Testis (tissue), 2 donors: Measurements from ENCODE around the gene PCSK2.

Experiments used
- POLR2A ChIP-seq: fragments of 450-650 bp; IDR thresholded peaks from one replicate; pipeline ENCODE4 v1.6.1; 2017; ENCODE audit warnings: antibody characterized with exemption, mild to moderate bottlenecking, moderate library complexity
- TF ChIP-seq, protein P1 (sequence below), 3 experiments: fragments of 450-650 bp in 2 of 3; fragments of 200-600 bp in 1 of 3; sonication (generic) in 1 of 3; IDR thresholded peaks; one replicate each; pipeline ENCODE4 v1.5.1; 2016 to 2019; ENCODE audit warnings: antibody characterized with exemption in 3 of 3, mild to moderate bottlenecking in 2 of 3, moderate library complexity in 1 of 3

DNA sequence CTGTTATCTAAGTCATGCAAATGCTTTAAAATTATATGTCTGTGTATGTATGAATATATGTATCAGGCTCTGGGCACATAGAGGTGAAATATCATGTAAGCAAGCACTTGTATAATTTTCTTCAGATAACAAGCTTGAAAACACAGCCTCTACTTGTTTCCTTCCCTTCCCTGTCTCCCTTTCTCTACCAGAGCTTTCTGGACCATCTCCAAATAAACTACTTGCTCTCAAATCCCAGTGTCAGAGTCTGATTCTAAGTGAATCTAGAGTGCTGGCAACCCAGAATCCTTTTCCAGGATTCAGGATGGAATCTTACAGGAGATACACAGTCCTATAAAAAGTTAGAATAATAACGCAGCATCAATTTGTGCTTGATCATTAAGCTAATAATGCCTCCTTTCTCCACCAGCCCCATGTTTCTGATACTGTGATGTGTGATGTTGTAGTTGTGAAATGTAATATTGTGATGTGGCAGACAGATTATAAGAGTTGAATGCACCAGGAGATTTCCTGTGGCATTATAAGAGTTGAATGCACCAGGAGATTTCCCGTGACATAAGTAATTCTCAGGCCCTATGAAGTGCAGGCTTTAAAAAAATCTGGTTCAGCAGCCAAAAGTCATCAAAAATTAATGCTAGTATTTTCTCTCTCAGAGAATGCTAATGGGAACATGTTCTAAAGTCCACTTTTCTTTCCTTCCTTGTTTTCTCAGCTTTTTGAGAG lies 89.6 kb downstream of the PCSK2 start:
- no peak for TF ChIP-seq POLR2A
- TF ChIP-seq, protein P1, sequence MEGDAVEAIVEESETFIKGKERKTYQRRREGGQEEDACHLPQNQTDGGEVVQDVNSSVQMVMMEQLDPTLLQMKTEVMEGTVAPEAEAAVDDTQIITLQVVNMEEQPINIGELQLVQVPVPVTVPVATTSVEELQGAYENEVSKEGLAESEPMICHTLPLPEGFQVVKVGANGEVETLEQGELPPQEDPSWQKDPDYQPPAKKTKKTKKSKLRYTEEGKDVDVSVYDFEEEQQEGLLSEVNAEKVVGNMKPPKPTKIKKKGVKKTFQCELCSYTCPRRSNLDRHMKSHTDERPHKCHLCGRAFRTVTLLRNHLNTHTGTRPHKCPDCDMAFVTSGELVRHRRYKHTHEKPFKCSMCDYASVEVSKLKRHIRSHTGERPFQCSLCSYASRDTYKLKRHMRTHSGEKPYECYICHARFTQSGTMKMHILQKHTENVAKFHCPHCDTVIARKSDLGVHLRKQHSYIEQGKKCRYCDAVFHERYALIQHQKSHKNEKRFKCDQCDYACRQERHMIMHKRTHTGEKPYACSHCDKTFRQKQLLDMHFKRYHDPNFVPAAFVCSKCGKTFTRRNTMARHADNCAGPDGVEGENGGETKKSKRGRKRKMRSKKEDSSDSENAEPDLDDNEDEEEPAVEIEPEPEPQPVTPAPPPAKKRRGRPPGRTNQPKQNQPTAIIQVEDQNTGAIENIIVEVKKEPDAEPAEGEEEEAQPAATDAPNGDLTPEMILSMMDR (IDR thresholded peaks at IDR 0.05), result no peak
